H1 (cell line): ENCODE measurements around the gene CYP2F1. TPM values are rescaled to one million over a fixed set of nuclear protein-coding genes. Genes with fewer than 3 reads are reported as not detected.

Source experiments
- CHD7 ChIP-seq: fragments of 300-600 bp; sonication (generic); IDR thresholded peaks from 2 replicates; pipeline ENCODE4 v1.7.1; 2012; ENCODE audit warnings: low read length, moderate library complexity, mild to moderate bottlenecking, inconsistent platforms; ENCODE audit not compliant: insufficient replicate concordance
- E2F6 ChIP-seq: IDR thresholded peaks from 2 replicates; pipeline ENCODE4 v1.6.1; 2012; ENCODE audit warnings: inconsistent platforms
- NANOG ChIP-seq: IDR thresholded peaks from 2 replicates; pipeline ENCODE4 v1.6.1; 2011; ENCODE audit warnings: low read length, low read depth, mild to moderate bottlenecking, inconsistent platforms; ENCODE audit not compliant: insufficient read depth, poor library complexity, severe bottlenecking
- RAD21 ChIP-seq, 2 experiments: IDR thresholded peaks in 1 of 2; conservative IDR thresholded peaks in 1 of 2; 2 replicates each; pipeline ENCODE4 v1.6.1; 2011; ENCODE audit warnings: low read depth in 2 of 2, low read length in 2 of 2, improper control_type of control experiment in 1 of 2, inconsistent platforms in 1 of 2, mild to moderate bottlenecking in 1 of 2, moderate library complexity in 1 of 2
- RXRA ChIP-seq: IDR thresholded peaks from 2 replicates; pipeline ENCODE4 v1.6.1; 2011; ENCODE audit warnings: low read depth, mild to moderate bottlenecking, low read length, moderate library complexity; ENCODE audit not compliant: insufficient read depth
- ZNF274 ChIP-seq: IDR thresholded peaks from 2 replicates; pipeline ENCODE4 v1.7.0; 2012; ENCODE audit warnings: low read length, borderline replicate concordance; ENCODE audit errors: extremely low read depth
- polyA plus RNA-seq, 7 experiments: library from polyadenylated mRNA; depleted of rRNA in 3 of 7; stranded (reverse) in 5 of 7; unstranded in 2 of 7; fragments of >200 nt in 5 of 7; fragments of 200-250 nt in 2 of 7; gene quantifications; 1 replicate in 5 of 7; 2 replicates in 1 of 7; 4 replicates in 1 of 7; pipeline versions ENCODE4 v1.2.1 to v1.2.3, GENCODE V29; 2011 to 2013; ENCODE audit warnings: missing spikeins in 2 of 7, mixed read lengths in 2 of 7
- total RNA-seq: library from RNA; stranded (reverse); fragmentation: NEBNext Ultra II Directional; extraction: Animal tissue kit (Norgen Biotek cat#: 25700); gene quantifications from 2 replicates; pipeline ENCODE4 v1.2.1, GENCODE V29; 2021

The CYP2F1 gene
- total and polyA plus RNA-seq, 2 of the 8 experiments (the other 6 are each of a cell fraction or from before 2014, with no cell fraction given): 0.17 TPM; not detected in 1

- no peak for TF ChIP-seq CHD7
- no peak for TF ChIP-seq RXRA
- TF ChIP-seq ZNF274: no peak
- no peak for TF ChIP-seq NANOG
- no peak for TF ChIP-seq E2F6
- TF ChIP-seq RAD21 (IDR thresholded peaks at IDR 0.05 in 1 of 2, conservative IDR thresholded peaks at IDR 0.05 in 1 of 2; ENCODE audit: low read depth in 2 of 2, low read length in 2 of 2): no peak
Measured at GRCh38 chr19:41106177-41106576, 8.1 kb upstream of the CYP2F1 start (continued).
